GM13977 (cell line): ENCODE measurements around the gene IRX2.

ENCODE experiments used
- DNase-seq: peaks from one replicate; pipeline ENCODE4 v3.0.0; 2012; ENCODE audit warnings: low spot score
- CTCF ChIP-seq: IDR thresholded peaks from 2 replicates; pipeline ENCODE4 v1.5.1; 2012; ENCODE audit warnings: mild to moderate bottlenecking, control low read depth; ENCODE audit not compliant: insufficient read depth; ENCODE audit errors: extremely low read depth, missing control alignments
- in situ Hi-C: fragments of 300-500 bp; cut with MboI; formaldehyde crosslinking; loops from one replicate; pipeline ENCODE4 v1.12.0; 2022; ENCODE audit warnings: low sequenced_read_pairs, low pct_unique_long_range_greater_than_20kb, mixed read lengths, inconsistent platforms; ENCODE audit not compliant: unreplicated experiment

IRX2 gene

GRCh38 chr5:2763533-2763794 is 12.0 kb upstream of the IRX2 start:
- in situ Hi-C loops = no loop called here
- no peak for TF ChIP-seq CTCF
- DNase-seq = no peak

- in situ Hi-C loops = no loop called here
- DNase-seq = no peak
- no peak for TF ChIP-seq CTCF
Observed at GRCh38 chr5:2762744-2763532, 11.5 kb upstream of the IRX2 start.

GRCh38 chr5:2761921-2762488 is 10.5 kb upstream of the IRX2 start:
- in situ Hi-C loops = no loop called here
- no peak for TF ChIP-seq CTCF
- DNase-seq = no peak

GRCh38 chr5:2759696-2760461 is 8.4 kb upstream of the IRX2 start:
- in situ Hi-C loops = no loop called here
- DNase-seq = no peak
- TF ChIP-seq CTCF = no peak

- in situ Hi-C loops = no loop called here
- no peak for DNase-seq
- TF ChIP-seq CTCF = no peak
Observed at GRCh38 chr5:2759091-2759490, 7.6 kb upstream of the IRX2 start.

GRCh38 chr5:2758632-2759031 is 7.2 kb upstream of the IRX2 start:
- TF ChIP-seq CTCF = no peak
- DNase-seq = no peak
- in situ Hi-C loops = no loop called here
